SU-DHL-6 (cell line): Measurements from ENCODE around the gene SCARB1.
"Not testable (repeated sequence)": the region's sequence is repeated elsewhere in the genome, so short reads cannot be mapped to it uniquely, and the experiment has no call there.

Source experiments
- H2AFZ ChIP-seq: fragments of 200-600 bp; sonication (generic); 2 replicates; pipeline ENCODE4 v1.6.1; 2014; ENCODE audit warnings: low read depth, mild to moderate bottlenecking, moderate library complexity, mixed read lengths, antibody characterized with exemption, low read length; ENCODE audit not compliant: severe bottlenecking
- H3F3A ChIP-seq: fragments of 200-600 bp; shearing (Covaris generic); 2 replicates; pipeline ENCODE4 v1.6.0; 2016; ENCODE audit warnings: antibody characterized with exemption, mild to moderate bottlenecking; ENCODE audit not compliant: insufficient read depth
- H3K27ac ChIP-seq: fragments of 200-600 bp; sonication (generic); 2 replicates; pipeline ENCODE4 v1.5.1; 2016; ENCODE audit warnings: low read depth, mild to moderate bottlenecking, low read length, moderate library complexity, mixed read lengths
- H3K27me3 ChIP-seq: fragments of 200-600 bp; sonication (generic), shearing (Covaris generic); 2 replicates; pipeline ENCODE4 v1.6.0; 2014; ENCODE audit warnings: mild to moderate bottlenecking, low read length
- H3K36me3 ChIP-seq: fragments of 200-600 bp; sonication (generic); 2 replicates; pipeline ENCODE4 v1.6.1; 2014; ENCODE audit warnings: mild to moderate bottlenecking, low read length, mixed read lengths
- H3K4me2 ChIP-seq: fragments of 300-600, 200-600 bp; shearing (Covaris generic), sonication (generic); 2 replicates; pipeline ENCODE4 v1.6.0; 2014; ENCODE audit warnings: low read length, low read depth, mild to moderate bottlenecking; ENCODE audit not compliant: poor library complexity, severe bottlenecking
- H3K4me3 ChIP-seq: fragments of 200-600 bp; sonication (generic); 2 replicates; pipeline ENCODE4 v1.5.1; 2014; ENCODE audit warnings: antibody characterized with exemption, low read length, mild to moderate bottlenecking, mixed read lengths; ENCODE audit not compliant: insufficient read depth, poor library complexity, severe bottlenecking
- H3K79me2 ChIP-seq: fragments of 200-600 bp; sonication (generic); 2 replicates; pipeline ENCODE4 v1.6.1; 2014; ENCODE audit warnings: mild to moderate bottlenecking, low read length, moderate library complexity; ENCODE audit not compliant: insufficient read depth
- H3K9ac ChIP-seq: fragments of 200-600 bp; sonication (generic); 2 replicates; pipeline ENCODE4 v1.7.0; 2014; ENCODE audit warnings: mild to moderate bottlenecking, low read length
- H3K9me2 ChIP-seq: fragments of 200-600 bp; sonication (generic); replicated peaks from 2 replicates; pipeline ENCODE4 v1.6.1; 2014; ENCODE audit warnings: low read length; ENCODE audit not compliant: insufficient read depth
- H3K9me3 ChIP-seq: fragments of 200-600 bp; sonication (generic); 2 replicates; pipeline ENCODE4 v1.6.1; 2014; ENCODE audit warnings: low read length, mixed read lengths; ENCODE audit not compliant: insufficient read depth
- H4K20me1 ChIP-seq: fragments of 200-600 bp; sonication (generic); 2 replicates; pipeline ENCODE4 v1.6.1; 2014; ENCODE audit warnings: low read depth, mild to moderate bottlenecking, antibody characterized with exemption, low read length, moderate library complexity, mixed read lengths
- EZH2phosphoT487 ChIP-seq: fragments of 200-600 bp; sonication (generic), shearing (Covaris generic); conservative IDR thresholded peaks from 2 replicates; pipeline ENCODE4 v1.6.1; 2018; ENCODE audit warnings: mild to moderate bottlenecking, antibody characterized with exemption, low read length, moderate library complexity, mixed read lengths
- TF ChIP-seq, protein P1 (sequence below): fragments of 200-600 bp; sonication (generic); IDR thresholded peaks from one replicate; pipeline ENCODE4 v1.5.1; 2017; ENCODE audit warnings: antibody characterized with exemption, mild to moderate bottlenecking, low read length, moderate library complexity; ENCODE audit not compliant: insufficient read depth, poor library complexity, severe bottlenecking

SCARB1 gene

DNA sequence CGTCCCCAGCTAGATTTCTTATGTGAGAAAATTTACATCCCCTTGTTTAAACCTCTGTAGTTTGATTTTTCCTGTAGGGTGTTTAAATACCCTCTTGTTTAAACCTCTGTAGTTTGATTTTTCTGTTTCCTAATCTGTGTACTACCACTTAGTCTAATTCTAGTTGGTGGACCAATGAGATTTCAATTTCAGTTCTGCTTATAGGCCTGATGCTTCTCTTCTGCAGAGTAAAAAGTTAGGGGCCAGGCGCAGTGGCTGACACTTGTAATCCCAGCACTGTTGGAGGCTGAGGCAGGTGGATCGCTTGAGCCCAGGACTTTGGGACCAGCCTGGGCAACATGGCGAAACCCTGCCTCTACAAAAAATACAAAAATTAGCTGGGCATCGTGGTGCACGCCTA lies 39.3 kb upstream of the SCARB1 start:
- H3K9me3 ChIP-seq, result no peaks in the 10 kb centered on the region
- peaks cover 6% of the 10 kb centered on the region; the same call in 1 of the 2 replicates for H3F3A ChIP-seq
- TF ChIP-seq EZH2phosphoT487, result no peak
- TF ChIP-seq, protein P1, sequence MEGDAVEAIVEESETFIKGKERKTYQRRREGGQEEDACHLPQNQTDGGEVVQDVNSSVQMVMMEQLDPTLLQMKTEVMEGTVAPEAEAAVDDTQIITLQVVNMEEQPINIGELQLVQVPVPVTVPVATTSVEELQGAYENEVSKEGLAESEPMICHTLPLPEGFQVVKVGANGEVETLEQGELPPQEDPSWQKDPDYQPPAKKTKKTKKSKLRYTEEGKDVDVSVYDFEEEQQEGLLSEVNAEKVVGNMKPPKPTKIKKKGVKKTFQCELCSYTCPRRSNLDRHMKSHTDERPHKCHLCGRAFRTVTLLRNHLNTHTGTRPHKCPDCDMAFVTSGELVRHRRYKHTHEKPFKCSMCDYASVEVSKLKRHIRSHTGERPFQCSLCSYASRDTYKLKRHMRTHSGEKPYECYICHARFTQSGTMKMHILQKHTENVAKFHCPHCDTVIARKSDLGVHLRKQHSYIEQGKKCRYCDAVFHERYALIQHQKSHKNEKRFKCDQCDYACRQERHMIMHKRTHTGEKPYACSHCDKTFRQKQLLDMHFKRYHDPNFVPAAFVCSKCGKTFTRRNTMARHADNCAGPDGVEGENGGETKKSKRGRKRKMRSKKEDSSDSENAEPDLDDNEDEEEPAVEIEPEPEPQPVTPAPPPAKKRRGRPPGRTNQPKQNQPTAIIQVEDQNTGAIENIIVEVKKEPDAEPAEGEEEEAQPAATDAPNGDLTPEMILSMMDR, result no peak
- H3K79me2 ChIP-seq, result no peaks in the 10 kb centered on the region
- H3K27me3 ChIP-seq, result no peaks in the 10 kb centered on the region
- no peak overlapping the region for H3K4me2 ChIP-seq
- no peak overlapping the region for H2AFZ ChIP-seq
- no peaks in the 10 kb centered on the region for H3K36me3 ChIP-seq
- no peaks in the 10 kb centered on the region for H3K9me2 ChIP-seq
- H4K20me1 ChIP-seq, result no peaks in the 10 kb centered on the region
- H3K27ac ChIP-seq, result peak overlapping the region; percentile 24; the same call in 1 of the 2 replicates
- no peak overlapping the region for H3K4me3 ChIP-seq
- no peak overlapping the region for H3K9ac ChIP-seq

DNA sequence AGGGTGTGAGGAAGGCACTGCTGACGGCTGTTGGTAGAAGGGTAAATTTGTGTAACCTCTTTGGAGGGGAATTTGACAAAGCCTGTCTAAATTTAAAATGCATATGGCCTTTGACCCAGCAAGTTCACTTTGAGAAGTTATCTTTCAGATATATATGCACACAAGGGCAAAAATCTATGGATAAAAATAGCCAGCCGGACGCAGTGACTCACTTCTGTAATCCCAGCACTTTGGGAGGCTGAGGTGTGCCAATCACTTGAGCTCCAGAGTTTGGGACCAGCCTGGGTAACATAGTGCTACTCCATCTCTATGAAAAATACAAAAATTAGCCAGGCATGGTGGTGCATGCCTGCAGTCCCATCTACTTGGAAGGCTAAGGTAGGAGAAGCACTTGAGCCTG lies 37.3 kb upstream of the SCARB1 start:
- Histone ChIP-seq H3K4me2 (peak overlapping the region; percentile 36), H3K27me3 (no peaks in the 10 kb centered on the region), H2AFZ (peak overlapping the region; percentile 3), H3K9me2 (no peaks in the 10 kb centered on the region), H3K4me3 (no peak overlapping the region), H3K79me2 (no peaks in the 10 kb centered on the region), H3K27ac (peak overlapping the region; percentile 57), H4K20me1 (no peaks in the 10 kb centered on the region), H3K36me3 (no peaks in the 10 kb centered on the region), H3K9me3 (no peaks in the 10 kb centered on the region), H3F3A (0 out of 2 replicates have a peak, but pooled peaks cover 4% of the 10 kb centered on the region), H3K9ac (peak overlapping the region; percentile 23)
- no peak for TF ChIP-seq EZH2phosphoT487
- TF ChIP-seq, protein P1, result no peak

DNA sequence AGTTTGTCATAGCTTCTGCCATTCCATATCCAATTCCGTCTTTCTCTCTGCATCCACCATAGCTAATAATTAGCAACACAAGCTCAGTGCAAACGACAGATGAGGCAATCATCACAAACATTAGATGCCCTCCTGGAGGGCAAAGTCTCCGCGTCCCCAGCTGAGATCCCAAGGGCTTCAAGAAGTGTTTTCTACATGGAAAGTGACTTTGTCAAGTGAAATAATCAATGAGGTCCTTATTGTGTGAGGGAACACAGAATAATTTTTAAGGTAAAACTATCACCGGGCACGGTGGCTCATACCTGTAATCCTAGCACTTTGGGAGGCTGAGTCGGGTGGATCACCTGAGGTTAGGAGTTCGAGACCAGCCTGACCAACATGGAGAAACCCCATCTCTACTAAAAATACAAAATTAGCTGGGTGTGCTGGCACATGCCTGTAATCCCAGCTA lies 36.7 kb upstream of the SCARB1 start:
- H4K20me1 ChIP-seq, H3K9me2 ChIP-seq, H3K27me3 ChIP-seq, H3K36me3 ChIP-seq, H3K9ac ChIP-seq, H3K79me2 ChIP-seq, H2AFZ ChIP-seq, H3K4me3 ChIP-seq, H3K9me3 ChIP-seq, H3K4me2 ChIP-seq, H3F3A ChIP-seq: not testable (repeated sequence)
- H3K27ac ChIP-seq, result peak overlapping the region; percentile 57; the same call in 1 of the 2 replicates

DNA sequence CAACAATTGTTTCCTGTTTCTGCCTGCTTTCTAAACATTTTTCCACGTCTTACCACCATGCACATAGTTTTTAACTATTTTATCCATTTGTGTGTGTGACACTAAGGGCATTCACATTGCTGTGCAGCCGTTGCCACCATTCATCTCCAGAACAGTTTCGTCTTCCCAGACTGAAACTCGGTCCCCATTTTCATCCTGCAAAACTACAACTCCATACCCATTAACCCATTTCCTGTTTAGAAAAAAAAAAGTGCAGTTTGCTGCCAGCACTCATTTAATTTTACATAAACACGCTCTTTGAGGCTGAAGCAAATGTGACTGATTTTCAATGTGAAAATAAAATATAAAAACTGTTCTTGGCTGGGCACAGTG lies 35.2 kb upstream of the SCARB1 start:
- H3K9me3 ChIP-seq, result no peaks in the 10 kb centered on the region
- H2AFZ ChIP-seq, result no peak overlapping the region
- H3K9me2 ChIP-seq, result no peaks in the 10 kb centered on the region
- TF ChIP-seq, protein P1, result no peak
- TF ChIP-seq EZH2phosphoT487, result no peak
- no peak overlapping the region for H3K9ac ChIP-seq
- 0 out of 2 replicates have a peak, but pooled peaks cover 4% of the 10 kb centered on the region for H3F3A ChIP-seq
- 0 out of 2 replicates have a peak overlapping the region, but pooled peaks have one; percentile 11 for H3K27ac ChIP-seq
- no peaks in the 10 kb centered on the region for H4K20me1 ChIP-seq
- H3K79me2 ChIP-seq, result no peaks in the 10 kb centered on the region
- H3K4me3 ChIP-seq, result no peak overlapping the region
- H3K36me3 ChIP-seq, result no peaks in the 10 kb centered on the region
- no peaks in the 10 kb centered on the region for H3K27me3 ChIP-seq
- H3K4me2 ChIP-seq, result peak overlapping the region; percentile 41
